GM12878 (cell line): ENCODE data around the gene NOP53. TPM values are rescaled to one million over a fixed set of nuclear protein-coding genes. Genes with fewer than 3 reads are reported as not detected.

Experiments
- ATAC-seq: fragments of 200-7000 bp; cut with Tn5 transposase; 3 replicates; pipeline ENCODE4 v1.9.1; 2020; ENCODE audit warnings: mild to moderate bottlenecking, moderate library complexity
- BruUV-seq: library from RNA; stranded (reverse); fragments of 400-500 nt; replicated peaks from 2 replicates; lab custom pipeline; 2021; lab: Mats Ljungman, UMichigan
- CTCF ChIA-PET: fragments of 300-600 bp; sonication (Branson Sonifier 250); formaldehyde crosslinking; extraction: SDS; loops from one replicate; lab custom pipeline; 2021; ENCODE audit warnings: inconsistent platforms; lab: Yijun Ruan, JAX
- POLR2A ChIA-PET: fragments of 350-600 bp; formaldehyde crosslinking; extraction: SDS; loops from one replicate; lab custom pipeline; 2021; ENCODE audit warnings: inconsistent platforms; lab: Charles Lee
- RAD21 ChIA-PET: fragments of 300-600 bp; sonication (Branson Sonifier 250); formaldehyde crosslinking; loops from one replicate; lab custom pipeline; 2023; ENCODE audit warnings: antibody characterized with exemption; ENCODE audit not compliant: unreplicated experiment; lab: Charles Lee
- SMC1A ChIA-PET: fragments of 300-600 bp; sonication (Branson Sonifier 250); formaldehyde crosslinking; loops from one replicate; lab custom pipeline; 2023; ENCODE audit not compliant: unreplicated experiment, uncharacterized antibody; lab: Charles Lee
- DNase-seq: peaks from one replicate; pipeline ENCODE4 v3.0.0-alpha.2; 2011; ENCODE audit warnings: low read depth, low spot score
- FAIRE-seq: peaks from 3 replicates; lab custom pipeline; 2011; peaks lifted over from hg19 to GRCh38; lab: Jason Lieb, UNC
- H2AFZ ChIP-seq: 2 replicates; pipeline ENCODE4 v1.6.0; 2011; ENCODE audit warnings: low read depth, low read length, control low read depth; ENCODE audit not compliant: control insufficient read depth
- H3K27ac ChIP-seq: 2 replicates; pipeline ENCODE4 v1.5.1; 2011; ENCODE audit warnings: control low read depth; ENCODE audit not compliant: control insufficient read depth, insufficient read depth
- H3K27me3 ChIP-seq, 2 experiments: replicated peaks in 1 of 2; 2 replicates each; pipeline versions ENCODE4 v1.6.0 to v1.6.1; 2011; ENCODE audit warnings: low read length in 1 of 2; ENCODE audit not compliant: control insufficient read depth in 2 of 2, insufficient read depth in 2 of 2
- H3K36me3 ChIP-seq, 2 experiments: 2 replicates each; pipeline ENCODE4 v1.5.1; 2011; ENCODE audit warnings: low read length in 1 of 2; ENCODE audit not compliant: control insufficient read depth in 2 of 2, insufficient read depth in 2 of 2
- H3K4me1 ChIP-seq: 2 replicates; pipeline ENCODE4 v1.6.1; 2011; ENCODE audit warnings: mild to moderate bottlenecking, low read length, moderate library complexity, mixed read lengths; ENCODE audit not compliant: control insufficient read depth, insufficient read depth
- H3K4me2 ChIP-seq: 2 replicates; pipeline ENCODE4 v1.6.0; 2011; ENCODE audit warnings: control low read depth; ENCODE audit not compliant: control insufficient read depth, insufficient read depth
- H3K4me3 ChIP-seq: fragments of 200-600 bp; sonication (generic); 2 replicates; pipeline ENCODE4 v1.5.1; 2016
- H3K79me2 ChIP-seq: 2 replicates; pipeline ENCODE4 v1.6.0; 2011; ENCODE audit warnings: low read length; ENCODE audit not compliant: control insufficient read depth, insufficient read depth
- H3K9ac ChIP-seq: 2 replicates; pipeline ENCODE4 v1.8.0; 2011; ENCODE audit warnings: low read length, control low read depth, mixed read lengths; ENCODE audit not compliant: control insufficient read depth, insufficient read depth
- H3K9me3 ChIP-seq: replicated peaks from 3 replicates; pipeline ENCODE4 v1.5.1; 2011; ENCODE audit warnings: mild to moderate bottlenecking, low read length; ENCODE audit not compliant: control insufficient read depth, insufficient read depth
- H4K20me1 ChIP-seq: 2 replicates; pipeline ENCODE4 v1.6.0; 2011; ENCODE audit not compliant: control insufficient read depth, insufficient read depth
- BHLHE40 ChIP-seq, 2 experiments: fragments of 450-650 bp in 1 of 2; IDR thresholded peaks; 2 replicates each; pipeline ENCODE4 v1.6.1; 2011 to 2017; ENCODE audit warnings: low read depth in 2 of 2, borderline replicate concordance in 1 of 2, improper control_type of control experiment in 1 of 2, low read length in 1 of 2, mild to moderate bottlenecking in 1 of 2
- EGR1 ChIP-seq, 2 experiments: IDR thresholded peaks; 1 replicate in 1 of 2; 2 replicates in 1 of 2; pipeline ENCODE4 v1.6.1; 2011 to 2012; ENCODE audit warnings: low read depth in 2 of 2, low read length in 2 of 2, borderline replicate concordance in 1 of 2, mild to moderate bottlenecking in 1 of 2, moderate library complexity in 1 of 2
- JUNB ChIP-seq: IDR thresholded peaks from 2 replicates; pipeline ENCODE4 v1.6.1; 2016; ENCODE audit warnings: antibody characterized with exemption, mild to moderate bottlenecking
- MEF2B ChIP-seq: fragments of 450-650 bp; IDR thresholded peaks from 2 replicates; pipeline ENCODE4 v1.6.1; 2018; ENCODE audit warnings: mild to moderate bottlenecking, moderate library complexity; ENCODE audit not compliant: partially characterized antibody, poor library complexity, severe bottlenecking
- POU2F2 ChIP-seq: IDR thresholded peaks from 3 replicates; pipeline ENCODE4 v1.6.1; 2011; ENCODE audit warnings: low read depth, mild to moderate bottlenecking, low read length, borderline replicate concordance
- RBBP5 ChIP-seq: fragments of 200-600 bp; sonication (generic); conservative IDR thresholded peaks from 2 replicates; pipeline ENCODE4 v1.6.1; 2016
- STAT3 ChIP-seq: IDR thresholded peaks from 2 replicates; pipeline ENCODE4 v1.6.1; 2011; ENCODE audit warnings: low read depth, low read length, improper control_type of control experiment
- TBL1XR1 ChIP-seq: IDR thresholded peaks from 2 replicates; pipeline ENCODE4 v1.6.1; 2012; ENCODE audit warnings: low read depth, low read length, improper control_type of control experiment
- WRNIP1 ChIP-seq: IDR thresholded peaks from 2 replicates; pipeline ENCODE4 v1.6.1; 2011; ENCODE audit warnings: low read depth, low read length, improper control_type of control experiment, borderline replicate concordance
- ZNF24 ChIP-seq: fragments of 450-650 bp; IDR thresholded peaks from 2 replicates; pipeline ENCODE4 v1.6.1; 2017; ENCODE audit warnings: antibody characterized with exemption, mild to moderate bottlenecking
- WGBS: methylation state at CpG from one replicate; pipeline ENCODE4 v1.1.6; 2016; ENCODE audit warnings: low lambda C conversion rate; ENCODE audit not compliant: insufficient replicate concordance, insufficient coverage; ENCODE audit errors: missing lambda C conversion rate; 5-methylcytosine and 5-hydroxymethylcytosine counted together
- in situ Hi-C: fragments of 300-500 bp; cut with MboI; formaldehyde crosslinking; loops from 9 replicates; pipeline ENCODE4 v1.14.3; 2018; ENCODE audit warnings: mixed read lengths
- intact Hi-C: fragments of 100-400 bp; cut with micrococcal nuclease; formaldehyde crosslinking; loops from one replicate; pipeline ENCODE4 v1.14.2; 2022; ENCODE audit not compliant: unreplicated experiment
- polyA plus RNA-seq, 11 experiments: library from polyadenylated mRNA; depleted of rRNA in 4 of 11; unstranded in 6 of 11; stranded (reverse) in 5 of 11; fragments of >200 nt; fragmentation: Nextera tagmentation in 4 of 11; fragmentation: Illumina TruSeq in 1 of 11; extraction: Ambion mirVana in 4 of 11; extraction: Trizol in 1 of 11; gene quantifications; 1 replicate in 1 of 11; 2 replicates in 10 of 11; pipeline versions ENCODE4 v1.2.1 to v1.2.3, GENCODE V29; 2011 to 2016; ENCODE audit warnings: inconsistent platforms in 2 of 11, missing spikeins in 2 of 11, low read depth in 1 of 11
- total RNA-seq, 4 experiments: library from RNA; depleted of rRNA in 3 of 4; stranded (reverse); fragments of >200 nt in 3 of 4; fragmentation: Illumina TruSeq in 1 of 4; extraction: Trizol in 1 of 4; gene quantifications; 2 replicates each; pipeline versions ENCODE4 v1.2.1 to v1.2.3, GENCODE V29; 2013 to 2021
- TF ChIP-seq, protein P1 (sequence below): IDR thresholded peaks from 2 replicates; pipeline ENCODE4 v1.6.1; 2012; ENCODE audit warnings: low read depth, low read length, improper control_type of control experiment
- TF ChIP-seq, protein P2 (sequence below): fragments of 450-650 bp; formaldehyde crosslinking; IDR thresholded peaks from 2 replicates; pipeline ENCODE4 v1.5.0; 2022; ENCODE audit warnings: mild to moderate bottlenecking, missing genetic modification characterization
- TF ChIP-seq, protein P3 (sequence below): fragments of 450-650 bp; IDR thresholded peaks from 2 replicates; pipeline ENCODE4 v1.6.1; 2016; ENCODE audit warnings: mild to moderate bottlenecking
- TF ChIP-seq, protein P4 (sequence below): fragments of 450-650 bp; formaldehyde crosslinking; IDR thresholded peaks from 2 replicates; pipeline ENCODE4 v1.4.0; 2020; ENCODE audit warnings: mild to moderate bottlenecking, moderate library complexity
- TF ChIP-seq, protein P5 (sequence below): IDR thresholded peaks from 2 replicates; pipeline ENCODE4 v1.6.1; 2011; ENCODE audit warnings: mild to moderate bottlenecking, low read depth, low read length, moderate library complexity; ENCODE audit not compliant: insufficient replicate concordance

NOP53 gene
- total and polyA plus RNA-seq, 10 of the 15 experiments (the other 5 are each of a cell fraction or from before 2014, with no cell fraction given): 6.0 to 386 (median 167) TPM

DNA sequence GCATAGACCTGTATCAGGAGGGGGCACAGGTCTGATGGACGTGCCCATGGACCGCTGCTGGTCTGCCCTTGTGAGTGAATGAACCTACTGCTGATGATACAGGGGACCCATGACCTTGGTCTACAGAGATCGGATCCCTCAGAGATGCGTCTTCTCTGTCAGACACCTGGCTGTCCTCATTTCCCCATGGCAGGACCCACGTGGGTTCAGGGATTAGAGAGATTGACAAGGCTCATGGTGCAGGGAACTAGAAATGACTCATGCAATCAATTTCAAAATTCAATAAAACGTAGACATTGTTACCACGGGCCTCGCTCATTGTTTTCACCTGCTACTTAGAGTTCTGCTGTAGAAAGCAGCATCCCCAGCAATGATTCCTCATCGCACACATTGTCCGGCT is 60.0 kb downstream of the NOP53 start:
- 54% methylated on average over 10 of the region's 10 CpGs for WGBS
- Histone ChIP-seq H3K27ac (no peak overlapping the region), H3K9me3 (no peaks in the 10 kb centered on the region), H3K79me2 (no peaks in the 10 kb centered on the region), H3K36me3 (no peaks in the 10 kb centered on the region), H3K4me2 (no peak overlapping the region), H3K9ac (no peak overlapping the region), H3K4me1 (no peaks in the 10 kb centered on the region), H3K4me3 (no peak overlapping the region), H3K27me3 (no peaks in the 10 kb centered on the region), H2AFZ (no peak overlapping the region), H4K20me1 (no peaks in the 10 kb centered on the region)
- intact Hi-C loops (no loop called here), in situ Hi-C loops (no loop called here)
- ChIA-PET POLR2A (no interaction called here), RAD21 (no interaction called here), CTCF (interaction anchor here (0.6 kb wide), 1 partner anchor 10 kb away, joined by 3 read pairs; no protein-coding TSS in a partner anchor), SMC1A (no interaction called here)
- no peak for DNase-seq
- no peak for FAIRE-seq
- no peak for ATAC-seq
- BruUV-seq: no TSS peak
- TF ChIP-seq POU2F2: no peak
- TF ChIP-seq, protein P1, sequence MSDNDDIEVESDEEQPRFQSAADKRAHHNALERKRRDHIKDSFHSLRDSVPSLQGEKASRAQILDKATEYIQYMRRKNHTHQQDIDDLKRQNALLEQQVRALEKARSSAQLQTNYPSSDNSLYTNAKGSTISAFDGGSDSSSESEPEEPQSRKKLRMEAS: no peak
- TF ChIP-seq, protein P2, sequence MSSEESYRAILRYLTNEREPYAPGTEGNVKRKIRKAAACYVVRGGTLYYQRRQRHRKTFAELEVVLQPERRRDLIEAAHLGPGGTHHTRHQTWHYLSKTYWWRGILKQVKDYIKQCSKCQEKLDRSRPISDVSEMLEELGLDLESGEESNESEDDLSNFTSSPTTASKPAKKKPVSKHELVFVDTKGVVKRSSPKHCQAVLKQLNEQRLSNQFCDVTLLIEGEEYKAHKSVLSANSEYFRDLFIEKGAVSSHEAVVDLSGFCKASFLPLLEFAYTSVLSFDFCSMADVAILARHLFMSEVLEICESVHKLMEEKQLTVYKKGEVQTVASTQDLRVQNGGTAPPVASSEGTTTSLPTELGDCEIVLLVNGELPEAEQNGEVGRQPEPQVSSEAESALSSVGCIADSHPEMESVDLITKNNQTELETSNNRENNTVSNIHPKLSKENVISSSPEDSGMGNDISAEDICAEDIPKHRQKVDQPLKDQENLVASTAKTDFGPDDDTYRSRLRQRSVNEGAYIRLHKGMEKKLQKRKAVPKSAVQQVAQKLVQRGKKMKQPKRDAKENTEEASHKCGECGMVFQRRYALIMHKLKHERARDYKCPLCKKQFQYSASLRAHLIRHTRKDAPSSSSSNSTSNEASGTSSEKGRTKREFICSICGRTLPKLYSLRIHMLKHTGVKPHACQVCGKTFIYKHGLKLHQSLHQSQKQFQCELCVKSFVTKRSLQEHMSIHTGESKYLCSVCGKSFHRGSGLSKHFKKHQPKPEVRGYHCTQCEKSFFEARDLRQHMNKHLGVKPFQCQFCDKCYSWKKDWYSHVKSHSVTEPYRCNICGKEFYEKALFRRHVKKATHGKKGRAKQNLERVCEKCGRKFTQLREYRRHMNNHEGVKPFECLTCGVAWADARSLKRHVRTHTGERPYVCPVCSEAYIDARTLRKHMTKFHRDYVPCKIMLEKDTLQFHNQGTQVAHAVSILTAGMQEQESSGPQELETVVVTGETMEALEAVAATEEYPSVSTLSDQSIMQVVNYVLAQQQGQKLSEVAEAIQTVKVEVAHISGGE: no peak
- TF ChIP-seq, protein P3, sequence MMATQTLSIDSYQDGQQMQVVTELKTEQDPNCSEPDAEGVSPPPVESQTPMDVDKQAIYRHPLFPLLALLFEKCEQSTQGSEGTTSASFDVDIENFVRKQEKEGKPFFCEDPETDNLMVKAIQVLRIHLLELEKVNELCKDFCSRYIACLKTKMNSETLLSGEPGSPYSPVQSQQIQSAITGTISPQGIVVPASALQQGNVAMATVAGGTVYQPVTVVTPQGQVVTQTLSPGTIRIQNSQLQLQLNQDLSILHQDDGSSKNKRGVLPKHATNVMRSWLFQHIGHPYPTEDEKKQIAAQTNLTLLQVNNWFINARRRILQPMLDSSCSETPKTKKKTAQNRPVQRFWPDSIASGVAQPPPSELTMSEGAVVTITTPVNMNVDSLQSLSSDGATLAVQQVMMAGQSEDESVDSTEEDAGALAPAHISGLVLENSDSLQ: no peak
- no peak for TF ChIP-seq BHLHE40 (IDR thresholded peaks at IDR 0.05; ENCODE audit: borderline replicate concordance in 1 of 2, low read depth in 2 of 2, low read length in 1 of 2)
- no peak for TF ChIP-seq JUNB
- TF ChIP-seq TBL1XR1: no peak
- TF ChIP-seq, protein P4, sequence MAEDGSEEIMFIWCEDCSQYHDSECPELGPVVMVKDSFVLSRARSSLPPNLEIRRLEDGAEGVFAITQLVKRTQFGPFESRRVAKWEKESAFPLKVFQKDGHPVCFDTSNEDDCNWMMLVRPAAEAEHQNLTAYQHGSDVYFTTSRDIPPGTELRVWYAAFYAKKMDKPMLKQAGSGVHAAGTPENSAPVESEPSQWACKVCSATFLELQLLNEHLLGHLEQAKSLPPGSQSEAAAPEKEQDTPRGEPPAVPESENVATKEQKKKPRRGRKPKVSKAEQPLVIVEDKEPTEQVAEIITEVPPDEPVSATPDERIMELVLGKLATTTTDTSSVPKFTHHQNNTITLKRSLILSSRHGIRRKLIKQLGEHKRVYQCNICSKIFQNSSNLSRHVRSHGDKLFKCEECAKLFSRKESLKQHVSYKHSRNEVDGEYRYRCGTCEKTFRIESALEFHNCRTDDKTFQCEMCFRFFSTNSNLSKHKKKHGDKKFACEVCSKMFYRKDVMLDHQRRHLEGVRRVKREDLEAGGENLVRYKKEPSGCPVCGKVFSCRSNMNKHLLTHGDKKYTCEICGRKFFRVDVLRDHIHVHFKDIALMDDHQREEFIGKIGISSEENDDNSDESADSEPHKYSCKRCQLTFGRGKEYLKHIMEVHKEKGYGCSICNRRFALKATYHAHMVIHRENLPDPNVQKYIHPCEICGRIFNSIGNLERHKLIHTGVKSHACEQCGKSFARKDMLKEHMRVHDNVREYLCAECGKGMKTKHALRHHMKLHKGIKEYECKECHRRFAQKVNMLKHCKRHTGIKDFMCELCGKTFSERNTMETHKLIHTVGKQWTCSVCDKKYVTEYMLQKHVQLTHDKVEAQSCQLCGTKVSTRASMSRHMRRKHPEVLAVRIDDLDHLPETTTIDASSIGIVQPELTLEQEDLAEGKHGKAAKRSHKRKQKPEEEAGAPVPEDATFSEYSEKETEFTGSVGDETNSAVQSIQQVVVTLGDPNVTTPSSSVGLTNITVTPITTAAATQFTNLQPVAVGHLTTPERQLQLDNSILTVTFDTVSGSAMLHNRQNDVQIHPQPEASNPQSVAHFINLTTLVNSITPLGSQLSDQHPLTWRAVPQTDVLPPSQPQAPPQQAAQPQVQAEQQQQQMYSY (CRISPR knock-in tag): no peak
- no peak for TF ChIP-seq ZNF24
- TF ChIP-seq STAT3: no peak
- no peak for TF ChIP-seq EGR1 (IDR thresholded peaks at IDR 0.05; ENCODE audit: borderline replicate concordance in 1 of 2, low read depth in 2 of 2, low read length in 2 of 2)
- TF ChIP-seq MEF2B: no peak
- TF ChIP-seq WRNIP1: no peak
- TF ChIP-seq, protein P5, sequence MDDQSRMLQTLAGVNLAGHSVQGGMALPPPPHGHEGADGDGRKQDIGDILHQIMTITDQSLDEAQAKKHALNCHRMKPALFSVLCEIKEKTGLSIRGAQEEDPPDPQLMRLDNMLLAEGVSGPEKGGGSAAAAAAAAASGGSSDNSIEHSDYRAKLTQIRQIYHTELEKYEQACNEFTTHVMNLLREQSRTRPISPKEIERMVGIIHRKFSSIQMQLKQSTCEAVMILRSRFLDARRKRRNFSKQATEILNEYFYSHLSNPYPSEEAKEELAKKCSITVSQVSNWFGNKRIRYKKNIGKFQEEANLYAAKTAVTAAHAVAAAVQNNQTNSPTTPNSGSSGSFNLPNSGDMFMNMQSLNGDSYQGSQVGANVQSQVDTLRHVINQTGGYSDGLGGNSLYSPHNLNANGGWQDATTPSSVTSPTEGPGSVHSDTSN: no peak
- no peak for TF ChIP-seq RBBP5
